Right atrium auricular region (tissue), 2 donors: ENCODE data around the gene LDLRAD3. TPM values are rescaled to one million over a fixed set of nuclear protein-coding genes. Genes with fewer than 3 reads are reported as not detected.
A peak's percentile ranks its signal among the peaks of the same experiment; 100 is the strongest.

Experiments used
- DNase-seq: peaks from one replicate; pipeline ENCODE4 v3.0.0-alpha.2; 2019; ENCODE audit warnings: low spot score
- H3K27ac ChIP-seq, 2 donors: fragments of 200-600 bp; sonication (generic); 1 replicate in 1 of 2; 2 replicates in 1 of 2; pipeline ENCODE4 v1.5.1; 2016 to 2019
- H3K27me3 ChIP-seq, 2 donors: fragments of 200-600 bp; sonication (generic); one replicate each; pipeline versions ENCODE4 v1.5.1 to v1.6.0; 2017 to 2019
- H3K36me3 ChIP-seq: fragments of 200-600 bp; sonication (generic); one replicate; pipeline ENCODE4 v1.5.1; 2016
- H3K4me1 ChIP-seq, 2 donors: fragments of 200-600 bp; sonication (generic); one replicate each; pipeline versions ENCODE4 v1.5.1 to v1.6.0; 2017 to 2019
- H3K4me3 ChIP-seq, 2 donors: fragments of 200-600 bp; sonication (generic); 1 replicate in 1 of 2; 2 replicates in 1 of 2; pipeline ENCODE4 v1.5.1; 2017 to 2019; ENCODE audit warnings: mild to moderate bottlenecking in 1 of 2, moderate library complexity in 1 of 2
- H3K9me3 ChIP-seq, 2 donors: fragments of 200-600 bp; sonication (generic); one replicate each; pipeline ENCODE4 v1.5.1; 2019
- total RNA-seq, 2 donors: library from RNA; depleted of rRNA; stranded (reverse); fragments of >200 nt; gene quantifications; one replicate each; pipeline ENCODE4 v1.1.0, GENCODE V29; 2016
- TF ChIP-seq, protein P1 (sequence below), 2 donors: fragments of 200-600 bp; sonication (generic); IDR thresholded peaks; one replicate each; pipeline ENCODE4 v1.5.1; 2019; ENCODE audit warnings: antibody characterized with exemption in 2 of 2

Gene LDLRAD3
- total RNA-seq, 2 donors from 2014 or later, result 3.6 to 7.0 TPM

DNA sequence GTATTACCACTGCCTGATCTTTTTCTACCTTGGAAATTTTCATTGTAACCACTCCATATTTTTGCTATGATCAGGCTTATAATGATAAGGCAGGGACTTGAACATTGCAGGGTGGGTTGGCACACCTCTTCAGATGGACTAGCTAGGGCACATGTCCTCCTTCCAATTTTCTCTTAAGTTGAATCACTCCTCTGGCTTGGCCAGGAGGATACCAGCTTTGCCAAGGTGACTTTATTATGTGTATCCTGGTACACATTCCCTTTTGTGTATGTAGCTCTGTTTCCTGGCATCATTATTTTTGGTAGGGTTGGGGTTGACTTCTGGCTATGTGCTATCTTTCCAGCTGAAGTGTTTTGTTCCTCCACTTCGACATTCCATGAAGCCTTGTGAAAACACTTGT is 8.5 kb upstream of the LDLRAD3 start:
- Histone ChIP-seq H3K4me1 (peaks cover 0 to 4% of the 10 kb centered on the region in 2 donors), H3K27ac (no peak overlapping the region), H3K27me3 (no peaks in the 10 kb centered on the region), H3K9me3 (peaks cover 0 to 12% of the 10 kb centered on the region in 2 donors), H3K4me3 (no peak overlapping the region), H3K36me3 (no peaks in the 10 kb centered on the region)
- TF ChIP-seq, protein P1, sequence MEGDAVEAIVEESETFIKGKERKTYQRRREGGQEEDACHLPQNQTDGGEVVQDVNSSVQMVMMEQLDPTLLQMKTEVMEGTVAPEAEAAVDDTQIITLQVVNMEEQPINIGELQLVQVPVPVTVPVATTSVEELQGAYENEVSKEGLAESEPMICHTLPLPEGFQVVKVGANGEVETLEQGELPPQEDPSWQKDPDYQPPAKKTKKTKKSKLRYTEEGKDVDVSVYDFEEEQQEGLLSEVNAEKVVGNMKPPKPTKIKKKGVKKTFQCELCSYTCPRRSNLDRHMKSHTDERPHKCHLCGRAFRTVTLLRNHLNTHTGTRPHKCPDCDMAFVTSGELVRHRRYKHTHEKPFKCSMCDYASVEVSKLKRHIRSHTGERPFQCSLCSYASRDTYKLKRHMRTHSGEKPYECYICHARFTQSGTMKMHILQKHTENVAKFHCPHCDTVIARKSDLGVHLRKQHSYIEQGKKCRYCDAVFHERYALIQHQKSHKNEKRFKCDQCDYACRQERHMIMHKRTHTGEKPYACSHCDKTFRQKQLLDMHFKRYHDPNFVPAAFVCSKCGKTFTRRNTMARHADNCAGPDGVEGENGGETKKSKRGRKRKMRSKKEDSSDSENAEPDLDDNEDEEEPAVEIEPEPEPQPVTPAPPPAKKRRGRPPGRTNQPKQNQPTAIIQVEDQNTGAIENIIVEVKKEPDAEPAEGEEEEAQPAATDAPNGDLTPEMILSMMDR (IDR thresholded peaks at IDR 0.05), result no peak
- no peak for DNase-seq

DNA sequence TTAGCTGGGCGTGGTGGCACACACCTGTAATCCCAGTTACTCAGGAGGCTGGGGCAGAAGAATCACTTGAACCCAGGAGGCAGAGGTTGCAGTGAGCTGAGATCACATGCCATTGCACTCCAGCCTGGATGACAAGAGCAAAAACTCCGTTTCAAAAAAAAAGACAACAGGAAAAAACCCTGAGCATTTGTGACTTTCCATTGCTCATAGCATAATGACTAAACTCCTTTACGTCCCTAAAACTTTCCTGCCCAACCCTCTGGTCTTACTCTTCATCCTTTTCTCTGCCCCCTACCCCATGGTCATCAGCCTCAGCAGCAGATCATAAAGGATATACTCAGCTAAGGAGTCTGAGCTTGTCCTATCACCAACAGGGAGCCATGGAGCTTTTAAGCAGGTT is 6.8 kb upstream of the LDLRAD3 start:
- Histone ChIP-seq H3K4me1 (peaks cover 0 to 4% of the 10 kb centered on the region in 2 donors), H3K9me3 (peaks cover 0 to 5% of the 10 kb centered on the region in 2 donors), H3K27ac (no peak overlapping the region), H3K36me3 (no peaks in the 10 kb centered on the region), H3K27me3 (no peaks in the 10 kb centered on the region), H3K4me3 (no peak overlapping the region)
- DNase-seq, result no peak
- TF ChIP-seq, protein P1 (IDR thresholded peaks at IDR 0.05), result no peak

DNA sequence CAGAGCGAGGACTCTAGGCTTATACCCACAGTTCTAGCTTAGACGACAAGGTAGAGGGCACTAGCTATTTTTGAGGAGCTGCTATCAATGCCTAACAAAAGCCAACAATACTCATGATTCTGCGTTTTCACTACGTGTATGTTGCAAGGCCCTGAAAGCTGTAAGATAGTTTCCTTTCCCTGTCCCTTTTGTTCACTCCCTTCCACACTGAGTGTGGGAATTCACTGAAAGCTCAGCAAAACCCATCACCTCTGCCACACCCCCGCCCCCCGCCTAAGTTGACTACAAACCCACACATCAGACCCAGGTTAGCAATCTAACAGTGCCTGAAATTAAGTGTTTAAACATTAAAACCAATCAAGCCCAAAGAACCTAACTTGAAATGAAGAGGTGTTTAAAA is 6.2 kb upstream of the LDLRAD3 start:
- H3K4me1 ChIP-seq, result peaks cover 0 to 4% of the 10 kb centered on the region in 2 donors
- TF ChIP-seq, protein P1 (IDR thresholded peaks at IDR 0.05), result no peak

DNA sequence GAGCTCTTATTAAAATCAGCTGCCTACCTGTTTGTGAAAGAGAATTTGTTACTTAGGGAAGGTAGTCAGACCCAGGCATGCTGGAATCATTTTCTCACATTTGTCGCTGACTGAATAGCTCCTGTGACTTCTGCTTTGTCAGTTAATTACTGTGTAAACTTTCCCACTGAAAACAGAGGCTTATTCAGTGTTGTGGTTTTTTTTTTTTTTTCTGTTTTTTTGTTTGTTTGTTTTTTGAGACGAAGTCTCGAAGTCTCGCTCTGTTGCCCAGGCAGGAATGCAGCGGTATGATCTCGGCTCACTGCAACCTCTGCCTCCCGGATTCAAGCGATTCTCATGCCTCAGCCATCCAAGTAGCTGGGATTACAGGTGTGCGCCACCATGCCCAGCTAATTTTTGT is 5.6 kb upstream of the LDLRAD3 start:
- TF ChIP-seq, protein P1 (IDR thresholded peaks at IDR 0.05), result no peak
- Histone ChIP-seq H3K4me1 (peaks cover 0 to 2% of the 10 kb centered on the region in 2 donors), H3K27ac (no peak overlapping the region), H3K36me3 (no peaks in the 10 kb centered on the region), H3K4me3 (no peak overlapping the region), H3K27me3 (no peaks in the 10 kb centered on the region), H3K9me3 (no peaks in the 10 kb centered on the region)
- DNase-seq, result no peak

More for the DNA sequence above, 6.2 kb upstream of the LDLRAD3 start:
- DNase-seq, result no peak
- Histone ChIP-seq H3K9me3 (no peaks in the 10 kb centered on the region), H3K36me3 (no peaks in the 10 kb centered on the region), H3K27me3 (no peaks in the 10 kb centered on the region), H3K27ac (no peak overlapping the region), H3K4me3 (no peak overlapping the region)

DNA sequence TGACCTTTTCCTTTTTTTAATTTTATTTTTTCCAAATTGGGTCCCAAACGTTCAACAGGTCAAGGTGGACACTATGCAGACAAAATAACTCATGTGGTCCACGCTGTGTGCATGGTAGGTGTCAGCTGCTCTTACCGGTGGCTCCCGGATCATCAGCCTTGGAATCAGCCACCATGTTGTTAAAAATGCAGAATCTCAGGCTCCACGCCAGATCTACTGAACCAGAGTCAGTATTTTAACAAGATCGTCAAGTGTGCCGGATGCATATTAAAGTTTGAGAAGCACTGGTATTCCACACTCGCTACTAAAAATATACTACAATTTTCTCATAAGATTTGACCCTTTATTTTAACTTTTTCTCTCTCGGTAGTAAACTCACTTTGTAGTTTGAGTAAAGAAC is 553 bp upstream of the LDLRAD3 start:
- DNase-seq, result no peak
- Histone ChIP-seq H3K4me3 (peak overlapping the region; percentile 57 to 59), H3K9me3 (no peaks in the 10 kb centered on the region), H3K27ac (peak overlapping the region; percentile 42 to 49), H3K4me1 (peaks cover 0 to 15% of the 10 kb centered on the region in 2 donors), H3K36me3 (no peaks in the 10 kb centered on the region), H3K27me3 (no peaks in the 10 kb centered on the region)
- TF ChIP-seq, protein P1 (IDR thresholded peaks at IDR 0.05), result no peak

DNA sequence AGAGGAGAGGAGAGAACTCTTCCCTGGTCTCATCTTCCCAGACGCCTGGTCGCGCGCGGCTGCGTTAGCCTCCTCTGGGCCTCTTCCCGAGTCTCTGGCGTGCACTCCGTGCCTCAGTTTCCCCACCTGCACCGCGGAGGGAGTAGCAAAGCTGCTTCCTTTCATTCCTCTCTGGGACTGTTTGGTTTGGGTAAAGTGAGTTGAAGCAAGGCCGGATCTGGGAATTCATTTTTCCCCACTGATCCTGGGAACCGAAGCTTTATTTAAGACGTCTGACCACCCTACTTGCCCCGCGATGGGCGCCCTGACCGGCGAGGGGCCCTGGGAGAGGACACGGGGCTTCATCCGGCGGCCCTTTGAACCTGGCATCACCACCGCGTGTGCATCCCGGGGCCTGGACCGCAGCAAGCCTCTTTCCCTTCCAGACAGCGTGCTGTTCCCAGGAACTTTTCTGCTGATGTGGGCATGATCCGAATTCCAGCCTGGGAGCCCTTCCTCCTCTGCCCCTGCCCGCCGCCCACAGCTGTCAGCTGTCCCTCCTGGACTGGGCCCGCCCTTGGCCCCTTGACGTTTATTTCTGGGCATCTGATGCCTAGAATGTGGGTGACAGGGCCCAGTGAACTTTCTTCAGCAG is 758 bp downstream of the LDLRAD3 start:
- Histone ChIP-seq H3K4me3 (peak overlapping the region; percentile 57 to 59), H3K9me3 (no peaks in the 10 kb centered on the region), H3K27me3 (no peaks in the 10 kb centered on the region), H3K36me3 (no peaks in the 10 kb centered on the region), H3K4me1 (peaks cover 0 to 15% of the 10 kb centered on the region in 2 donors), H3K27ac (peak overlapping the region in 1 of 2 donors; percentile 33)
- no peak for DNase-seq
- TF ChIP-seq, protein P1 (IDR thresholded peaks at IDR 0.05), result no peak
